ENCODE data around the gene AGBL4.
A peak's percentile ranks its signal among the peaks of the same experiment; 100 is the strongest.

Gene AGBL4

DNA sequence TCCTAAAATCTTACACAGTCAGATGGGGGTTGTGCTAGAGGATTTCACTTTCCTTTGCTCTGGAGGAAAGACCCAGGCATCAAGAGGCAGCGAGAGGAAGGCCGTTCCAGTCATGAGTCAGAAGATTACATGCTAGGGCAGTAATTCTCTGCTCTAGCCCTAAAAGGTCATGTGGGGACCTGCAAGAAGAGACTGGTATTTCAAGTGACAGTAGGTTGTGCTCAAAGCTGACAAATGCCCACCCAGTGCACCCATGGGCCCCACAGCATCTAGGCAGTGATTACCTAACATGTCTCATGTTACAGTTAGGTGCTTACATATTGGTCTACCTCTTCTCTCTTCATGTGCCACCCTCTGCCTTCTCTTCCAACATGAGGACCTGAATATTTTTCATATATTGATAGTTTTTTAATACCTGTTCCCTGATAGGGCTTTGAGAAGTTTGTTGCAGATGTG lies 1147.4 kb downstream of the AGBL4 start:
- no peak for DNase-seq

DNA sequence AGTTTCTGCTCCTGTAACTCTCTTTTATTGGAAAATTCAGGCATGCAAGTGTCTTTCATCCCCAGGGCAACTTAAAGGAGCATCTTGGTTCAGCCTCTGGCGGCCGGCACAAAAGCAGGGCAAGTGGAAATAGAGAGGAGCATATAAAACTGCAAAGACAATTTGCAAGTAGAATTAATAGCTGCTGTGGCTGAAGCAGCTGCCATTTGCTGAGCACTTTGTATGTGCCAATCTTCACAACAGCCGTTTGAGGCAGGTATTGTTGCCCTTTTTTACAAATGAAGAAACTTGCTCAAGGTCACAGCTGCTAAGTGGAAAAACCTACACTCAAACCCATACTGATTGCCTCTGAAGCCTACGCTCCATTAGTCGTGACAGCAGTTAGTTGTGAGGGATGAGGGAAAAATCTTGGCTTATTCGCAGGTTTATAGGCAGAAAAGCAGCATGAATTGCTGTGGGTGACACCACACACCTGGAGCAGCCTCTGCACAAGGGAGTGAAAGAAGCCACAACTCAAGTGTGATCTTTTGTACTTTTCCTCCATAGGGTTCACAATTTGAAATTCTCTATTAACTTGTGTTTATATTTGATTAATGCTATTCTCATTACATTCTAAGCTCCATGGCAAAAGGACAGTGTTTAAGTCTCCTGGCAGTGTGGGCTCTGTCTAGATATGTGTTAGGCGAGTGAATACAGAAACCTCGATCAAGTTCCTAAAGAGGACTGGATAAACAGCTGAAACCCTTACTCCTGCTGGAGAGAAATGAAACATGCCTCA lies 1148.0 kb downstream of the AGBL4 start:
- no peak for DNase-seq

DNA sequence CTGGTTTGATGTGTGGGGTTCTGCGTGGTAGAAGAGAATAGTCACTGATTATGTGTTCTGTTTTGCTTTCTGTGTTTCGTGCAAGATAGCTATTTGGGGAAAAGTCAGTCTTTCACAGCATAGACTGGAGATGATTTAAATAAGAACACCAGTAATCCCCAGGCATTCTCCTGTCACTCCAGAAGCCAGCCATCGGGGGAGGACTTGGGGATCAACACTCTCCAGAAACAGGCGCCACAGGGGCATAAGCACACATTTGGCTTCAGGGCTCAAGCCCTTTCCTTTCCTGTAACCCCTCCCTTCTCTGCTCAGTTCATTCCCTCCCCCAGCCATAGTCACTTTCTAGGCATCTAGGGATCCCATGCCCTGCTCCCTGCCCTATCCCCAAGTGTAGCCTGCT lies 1149.8 kb downstream of the AGBL4 start:
- no peak for DNase-seq

DNA sequence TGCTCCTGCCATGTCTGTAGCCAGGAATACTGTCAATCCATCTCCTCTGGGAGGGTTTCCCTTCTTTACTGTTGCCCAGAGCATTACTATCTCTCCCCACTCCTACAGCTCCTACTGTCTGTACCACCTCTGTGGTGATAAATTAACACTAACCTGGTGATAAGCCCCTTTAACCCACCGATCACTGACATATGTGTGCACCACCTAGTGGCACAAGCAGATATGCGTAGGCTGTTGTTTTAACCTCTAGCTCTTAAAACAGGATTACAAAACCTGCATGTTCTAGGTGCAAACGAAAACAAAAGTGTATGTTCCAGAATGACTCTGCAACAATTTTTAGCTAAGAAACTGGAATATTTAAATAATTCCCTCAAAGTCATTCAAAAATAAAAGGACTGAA lies 1153.2 kb downstream of the AGBL4 start:
- no peak for DNase-seq

DNA sequence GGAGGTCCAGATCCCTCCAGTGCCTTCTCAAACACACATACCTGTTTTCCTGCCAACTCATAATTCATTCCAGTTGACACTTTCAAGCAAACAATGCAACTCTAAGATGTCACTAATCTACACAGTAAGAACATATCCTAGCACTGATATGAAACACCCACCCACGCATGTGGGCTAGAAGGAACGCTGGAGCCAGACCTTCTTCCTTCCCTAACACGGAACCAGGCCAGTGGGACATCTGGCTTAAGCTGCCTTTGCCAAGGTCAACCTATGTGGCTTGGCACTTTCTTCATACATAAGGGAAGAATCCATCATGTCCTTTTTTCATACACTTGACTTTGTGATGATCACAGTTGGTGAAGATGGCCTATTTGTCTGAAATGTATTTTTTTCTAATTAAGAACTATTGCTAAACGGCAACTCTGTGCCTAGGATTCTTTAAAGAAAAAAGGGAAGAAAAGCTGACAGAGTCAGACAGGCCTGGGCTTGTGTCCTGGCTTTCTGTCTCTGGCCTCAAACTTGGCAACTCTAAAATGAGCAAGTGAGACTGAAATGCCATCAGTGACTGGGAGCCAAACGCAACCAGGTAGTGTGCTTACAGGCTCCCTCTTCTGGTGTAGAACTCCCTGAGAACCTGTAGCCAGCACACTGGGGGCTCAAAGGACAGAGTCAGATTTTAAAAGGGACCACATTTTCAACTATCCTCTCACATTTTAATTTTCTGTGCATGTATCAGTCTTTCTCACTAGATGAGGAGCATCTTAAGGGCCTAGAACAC lies 1154.4 kb downstream of the AGBL4 start:
- no peak for DNase-seq

DNA sequence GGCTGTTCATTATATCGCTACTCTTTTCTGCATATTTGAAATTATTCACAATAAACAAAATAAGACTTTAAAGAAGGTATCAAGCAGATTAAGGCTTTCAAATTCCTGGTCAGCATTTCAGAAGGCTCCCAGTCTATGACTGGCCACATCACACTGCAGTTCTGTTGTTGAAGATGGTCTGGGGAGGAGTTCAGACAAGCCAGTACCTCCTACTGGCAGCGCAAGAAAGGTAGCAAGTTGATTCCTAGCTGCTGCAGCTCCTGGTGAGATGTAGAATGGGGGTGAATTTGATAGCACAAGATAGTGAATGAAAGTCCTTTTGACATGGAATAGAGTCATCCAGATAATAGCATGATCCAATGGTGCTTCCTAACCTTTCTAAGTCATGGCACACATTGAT lies 1158.8 kb downstream of the AGBL4 start:
- DNase-seq, result no peak

DNA sequence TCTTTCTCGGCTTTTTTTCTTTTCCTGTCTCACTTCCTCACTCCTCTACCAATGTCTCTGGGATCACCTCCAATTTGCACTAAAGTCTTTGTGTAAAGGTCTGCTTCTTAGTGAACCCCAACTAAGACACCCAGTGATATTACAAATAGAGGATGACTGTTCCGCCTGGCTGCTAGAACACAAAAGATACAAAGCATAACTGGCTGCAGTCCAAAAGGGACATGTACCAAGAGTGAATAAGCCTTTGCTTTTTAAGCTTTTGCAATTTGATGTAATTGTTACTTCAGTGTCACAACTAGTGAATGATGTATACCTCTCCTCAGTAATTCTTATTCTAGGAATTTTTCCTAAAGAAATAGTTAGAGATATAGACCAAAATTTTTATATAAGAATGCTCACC lies 1164.3 kb downstream of the AGBL4 start:
- DNase-seq, result peak; percentile 43

DNA sequence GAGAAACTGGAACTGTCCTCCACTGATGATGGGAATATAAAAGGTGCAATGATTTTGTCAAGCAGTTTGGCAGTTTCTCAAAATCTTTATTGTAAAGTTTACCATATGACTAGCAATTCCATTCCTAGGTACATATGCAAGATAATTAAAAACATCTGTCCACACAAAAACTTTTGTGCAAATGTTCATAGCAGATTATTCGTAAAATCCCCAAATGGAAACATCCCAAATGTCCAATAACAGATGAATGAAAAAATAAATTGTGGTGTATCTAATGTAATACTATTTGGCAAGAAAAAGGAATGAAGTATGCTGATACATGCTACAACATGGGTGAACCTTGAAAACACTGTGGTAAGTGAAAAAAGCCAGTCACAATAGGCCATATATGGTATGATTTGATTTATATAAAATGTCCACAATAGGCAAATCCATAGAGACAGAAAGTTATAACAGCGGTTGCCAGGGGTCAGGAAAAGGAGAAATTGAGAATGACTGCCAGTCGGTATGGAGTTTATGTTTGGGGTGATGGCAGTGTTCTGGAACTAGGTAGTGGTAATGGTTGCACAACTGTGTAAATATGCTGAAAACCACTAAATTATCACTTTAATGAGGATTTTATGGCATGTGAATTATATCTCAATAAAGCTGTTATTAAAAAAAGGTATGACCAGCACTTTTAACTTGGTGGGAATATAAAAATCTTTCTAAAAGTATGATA lies 1165.4 kb downstream of the AGBL4 start:
- DNase-seq, result no peak

DNA sequence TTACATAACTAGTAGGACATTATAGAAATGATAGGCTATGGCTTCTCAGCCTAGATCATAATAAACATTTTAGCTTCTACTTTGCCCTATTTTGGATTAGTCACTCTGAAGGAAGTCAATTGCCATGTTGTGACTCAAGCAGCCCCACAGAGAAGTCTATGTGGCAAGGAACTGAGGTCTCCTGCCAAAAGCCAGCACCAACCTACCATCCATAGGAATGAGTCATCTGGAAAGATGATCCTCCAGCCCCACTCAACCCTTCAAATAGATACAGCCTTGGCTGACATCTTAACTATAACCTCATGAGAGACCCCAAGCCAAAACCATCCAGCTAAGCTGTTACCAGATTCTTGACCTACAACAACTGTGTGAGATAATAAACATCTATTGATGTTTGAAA lies 1170.7 kb downstream of the AGBL4 start:
- DNase-seq, result no peak

DNA sequence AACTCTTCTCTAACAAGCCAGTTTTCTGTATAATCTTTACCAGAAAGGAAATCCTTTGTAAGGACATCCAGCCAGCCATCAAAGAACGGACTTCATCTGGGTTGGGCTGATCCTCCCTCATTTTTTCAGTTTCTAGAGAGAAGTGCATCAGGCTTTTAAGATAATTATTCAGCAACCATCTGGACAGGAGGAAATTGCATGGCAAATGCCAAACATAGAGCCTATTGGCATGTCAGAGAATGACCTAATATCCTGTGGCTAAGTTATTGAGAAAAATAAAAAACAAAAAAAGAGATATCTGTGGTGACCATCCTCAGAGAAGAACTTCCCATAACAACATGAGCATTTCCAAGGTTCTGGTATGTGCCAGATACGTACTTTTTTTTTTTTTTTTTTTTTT lies 1172.1 kb downstream of the AGBL4 start:
- DNase-seq, result no peak

DNA sequence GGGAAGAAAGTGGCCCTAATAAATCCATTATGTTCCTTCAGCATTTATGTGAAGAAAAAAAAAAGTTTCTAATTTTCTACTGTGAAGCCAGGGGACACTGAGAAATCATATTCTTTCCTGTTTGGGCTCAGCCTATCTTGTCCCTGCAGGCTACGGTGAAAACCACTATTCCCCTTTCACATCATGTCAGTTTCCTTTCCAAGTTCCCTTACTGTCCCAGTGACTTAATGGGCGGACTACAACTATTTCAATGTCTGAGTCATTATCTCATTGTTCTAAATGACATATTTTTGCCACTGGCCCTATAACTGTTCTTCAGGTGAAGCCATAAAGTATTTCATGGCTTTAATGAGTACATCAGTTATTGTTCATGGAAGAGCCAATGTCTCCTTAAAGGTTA lies 1175.7 kb downstream of the AGBL4 start:
- DNase-seq, result no peak

DNA sequence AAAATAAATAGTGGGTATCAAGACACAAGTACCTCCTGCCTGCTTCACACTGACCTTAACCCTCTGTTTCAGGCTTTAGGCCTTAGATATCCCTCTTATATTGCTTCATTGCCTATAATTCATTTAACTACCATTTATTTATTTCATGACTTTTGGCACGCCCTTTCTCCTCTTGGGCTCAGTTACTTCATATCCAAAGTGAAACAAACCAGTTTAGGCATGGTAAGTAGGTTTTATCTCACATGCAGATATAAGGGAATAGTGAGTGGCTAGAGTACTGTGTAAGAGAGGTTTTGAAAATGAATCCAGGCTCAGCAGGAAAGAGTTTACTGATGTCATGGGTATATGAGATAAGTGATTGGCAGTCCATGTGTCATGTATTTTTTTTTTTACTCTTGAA lies 1177.3 kb downstream of the AGBL4 start:
- DNase-seq, result no peak

DNA sequence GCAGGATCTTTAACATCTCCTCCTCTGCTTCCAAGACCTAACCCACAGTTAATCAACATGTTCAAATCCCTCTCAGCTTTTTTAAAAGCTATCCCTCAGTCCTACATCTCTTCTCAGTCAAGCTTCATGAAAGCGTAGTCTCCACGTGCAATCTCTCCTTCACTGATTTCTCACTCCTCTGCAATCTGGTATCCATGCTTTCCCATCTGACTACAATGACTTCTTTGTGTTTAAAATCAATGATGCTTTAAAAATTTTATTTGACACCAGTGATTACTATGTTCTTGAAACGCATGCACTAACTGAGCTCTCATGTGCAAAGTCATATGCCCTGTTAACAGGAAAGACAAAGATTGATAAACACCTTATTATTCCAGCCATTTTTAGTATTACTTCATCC lies 1179.6 kb downstream of the AGBL4 start:
- DNase-seq, result no peak

DNA sequence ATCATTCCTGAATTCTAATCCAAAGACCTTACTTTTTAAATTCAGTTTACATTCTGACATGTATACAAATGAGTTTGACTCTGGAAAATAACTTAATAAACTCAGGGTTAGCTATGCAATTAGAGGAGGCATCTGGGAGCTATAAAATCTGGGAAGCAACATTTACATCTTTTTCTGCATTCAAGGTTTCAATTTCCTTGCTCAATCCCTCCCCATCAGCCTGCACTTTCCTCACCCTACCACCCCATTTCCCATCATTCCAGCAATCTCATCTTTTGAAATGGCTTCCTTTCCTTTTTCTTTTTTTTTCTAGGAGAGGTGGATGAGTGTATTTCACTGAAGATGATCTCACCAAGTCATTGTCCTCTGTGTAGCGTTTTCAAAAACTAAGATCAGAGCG lies 1181.8 kb downstream of the AGBL4 start:
- DNase-seq, result no peak

DNA sequence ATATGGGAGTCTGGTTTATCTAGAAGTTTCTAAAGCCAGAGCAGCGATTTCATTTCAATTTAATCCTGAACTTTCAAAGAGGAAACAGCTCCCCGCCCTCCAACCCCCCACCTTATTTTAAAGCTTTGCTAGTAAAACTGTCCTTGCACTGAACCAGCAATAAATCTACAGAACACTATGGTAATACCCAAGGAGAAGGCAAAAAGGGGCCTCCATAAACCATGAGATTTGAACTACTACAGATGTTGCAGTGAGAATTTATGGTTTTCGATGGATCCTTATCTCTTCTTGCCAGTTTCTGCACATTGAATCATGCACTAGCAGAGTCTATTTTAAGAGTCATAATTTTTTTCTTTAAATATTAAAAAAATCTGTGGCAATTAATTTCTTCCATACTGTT lies 1182.3 kb downstream of the AGBL4 start:
- no peak for DNase-seq

DNA sequence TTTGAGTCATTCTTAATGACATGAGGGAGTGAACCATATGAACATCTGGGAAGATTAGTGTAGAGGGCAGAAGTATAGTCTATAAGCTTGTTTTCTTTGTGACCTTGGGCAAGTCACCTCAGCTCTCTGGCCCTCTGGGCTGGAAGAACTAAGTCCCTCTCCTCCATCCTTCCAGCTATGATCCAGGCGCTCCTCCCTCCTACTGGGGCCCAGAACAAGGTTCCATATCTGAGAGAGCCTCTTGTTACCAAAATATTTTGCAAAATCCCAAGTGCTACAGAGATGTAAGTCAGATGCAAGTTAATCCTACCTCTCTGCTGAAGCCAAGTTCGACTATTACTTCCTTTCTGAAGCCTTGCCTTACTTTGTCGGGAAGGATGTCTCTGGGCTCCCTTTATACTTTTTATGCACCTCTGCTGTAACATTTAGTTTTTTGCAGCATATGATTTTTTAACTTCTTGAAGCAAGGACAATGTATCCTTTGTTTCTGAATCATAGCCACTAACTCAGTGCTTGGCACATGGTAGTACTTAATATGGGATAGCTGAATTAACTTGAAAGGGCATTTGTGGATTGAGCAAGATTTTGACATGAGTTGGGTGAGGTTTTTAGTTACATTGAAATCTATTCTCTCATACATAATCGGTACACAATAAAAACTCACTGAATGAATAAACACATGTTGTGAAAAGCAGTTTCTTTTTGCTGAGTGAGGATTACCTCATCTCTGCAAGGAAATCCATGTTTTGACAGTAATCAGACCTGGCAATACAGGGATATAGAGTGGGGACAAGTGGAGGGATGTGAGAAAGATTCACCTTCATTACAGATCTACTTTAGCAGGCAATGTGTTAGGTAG lies 1192.4 kb downstream of the AGBL4 start:
- no peak for DNase-seq

DNA sequence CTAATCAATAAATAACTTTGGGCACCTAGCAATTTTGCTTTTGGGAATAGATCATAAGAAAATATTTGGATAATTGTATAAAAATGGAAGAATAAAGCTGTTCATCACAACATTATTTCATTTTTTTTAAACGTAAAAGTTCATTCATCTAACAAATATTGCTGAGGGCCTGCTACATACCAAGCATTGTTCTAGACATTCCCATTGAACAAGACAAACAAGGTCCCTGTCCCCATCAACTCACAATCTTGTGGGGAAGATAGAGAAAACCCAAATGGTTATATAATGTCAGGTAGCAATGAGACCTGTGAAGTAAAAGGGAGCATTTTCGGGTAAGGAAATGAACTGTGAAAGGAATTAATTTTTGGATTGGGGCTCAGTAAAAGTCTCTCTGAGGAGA lies 1193.0 kb downstream of the AGBL4 start:
- DNase-seq, result no peak

DNA sequence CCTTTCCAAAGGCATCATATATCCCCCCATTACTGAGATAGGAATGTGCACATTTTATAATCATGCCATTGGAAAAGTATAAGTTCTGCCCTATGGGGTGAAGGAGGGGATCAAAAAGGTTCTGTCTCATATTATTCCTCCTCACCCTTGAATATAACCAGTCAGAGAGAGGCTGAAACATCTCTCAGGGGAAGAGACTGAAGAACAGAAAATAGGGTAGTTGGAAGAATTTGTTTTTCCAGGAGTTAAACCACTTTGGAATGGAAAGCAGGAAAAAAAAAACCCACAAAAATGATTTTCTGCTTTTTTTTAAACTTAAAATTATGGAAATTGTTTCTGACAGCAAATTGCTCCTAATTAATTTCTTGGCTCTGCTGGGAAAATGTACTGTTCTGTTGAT lies 1194.3 kb downstream of the AGBL4 start:
- no peak for DNase-seq

DNA sequence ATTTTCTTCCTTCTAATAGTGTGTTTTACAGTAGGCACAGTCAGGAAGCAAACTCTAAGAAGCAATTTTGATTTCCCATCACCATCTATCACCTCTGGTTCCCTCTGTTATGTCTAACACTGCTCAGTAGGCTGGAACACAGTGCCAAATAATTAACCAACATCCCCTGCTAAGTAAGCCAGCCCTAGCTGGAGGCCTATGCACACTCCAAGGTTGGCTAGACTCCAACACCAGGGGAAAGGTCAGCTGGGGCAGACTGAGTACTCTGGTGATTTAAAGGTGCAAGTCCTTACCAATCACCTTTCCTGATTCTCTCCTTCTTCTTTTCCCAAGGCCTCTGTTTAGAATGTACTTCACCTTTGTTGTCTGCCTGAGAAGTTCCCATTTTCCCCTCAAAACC lies 1200.6 kb downstream of the AGBL4 start:
- peak; percentile 65 for DNase-seq

DNA sequence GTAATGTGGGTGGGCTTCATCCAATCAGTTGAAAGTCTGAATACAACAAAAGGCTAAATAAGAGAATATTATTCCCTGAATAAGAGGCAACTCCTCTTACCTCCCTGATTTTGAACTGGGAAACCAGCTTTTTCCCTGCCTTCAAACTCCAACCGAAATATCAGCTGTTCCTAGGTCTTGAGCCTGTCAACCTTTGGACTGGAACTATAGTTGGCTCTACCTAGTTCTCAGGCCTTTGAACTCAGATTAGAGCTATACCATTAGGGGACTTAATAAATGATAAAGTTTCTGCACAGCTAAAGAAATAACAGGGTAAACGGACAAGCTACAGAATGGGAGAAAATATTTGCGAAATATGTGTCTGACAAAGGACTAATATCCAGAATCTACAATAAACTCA lies 1203.3 kb downstream of the AGBL4 start:
- no peak for DNase-seq

DNA sequence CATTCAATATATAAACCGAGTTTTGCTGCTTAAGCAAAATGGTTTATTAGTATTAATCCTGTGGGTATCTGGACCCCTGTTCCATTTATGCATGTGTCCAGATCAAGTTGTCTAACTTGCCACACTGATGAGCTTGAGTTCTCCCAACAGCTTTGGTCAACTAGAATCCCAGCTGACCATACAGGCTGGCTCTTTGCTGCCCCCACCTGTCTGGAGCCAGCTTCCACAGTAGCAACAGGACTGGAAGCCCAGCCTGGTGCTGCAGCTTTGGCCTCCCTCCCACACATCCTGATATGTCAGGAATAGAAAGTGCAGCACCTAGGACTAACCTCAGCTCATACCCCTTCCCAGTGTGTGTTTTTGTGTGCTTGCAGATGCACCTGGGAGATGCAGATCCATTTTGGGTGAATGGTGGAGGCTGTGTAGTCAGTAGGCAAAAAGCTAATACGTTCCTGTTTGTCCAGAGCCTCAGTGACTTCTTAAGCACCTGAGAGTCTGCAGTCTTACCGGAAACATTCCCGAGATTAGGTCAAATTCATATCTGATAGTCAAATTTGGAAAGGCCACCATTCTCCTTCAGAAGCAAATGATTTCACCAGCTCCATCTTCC lies 1206.1 kb downstream of the AGBL4 start:
- peak; percentile 64 for DNase-seq

DNA sequence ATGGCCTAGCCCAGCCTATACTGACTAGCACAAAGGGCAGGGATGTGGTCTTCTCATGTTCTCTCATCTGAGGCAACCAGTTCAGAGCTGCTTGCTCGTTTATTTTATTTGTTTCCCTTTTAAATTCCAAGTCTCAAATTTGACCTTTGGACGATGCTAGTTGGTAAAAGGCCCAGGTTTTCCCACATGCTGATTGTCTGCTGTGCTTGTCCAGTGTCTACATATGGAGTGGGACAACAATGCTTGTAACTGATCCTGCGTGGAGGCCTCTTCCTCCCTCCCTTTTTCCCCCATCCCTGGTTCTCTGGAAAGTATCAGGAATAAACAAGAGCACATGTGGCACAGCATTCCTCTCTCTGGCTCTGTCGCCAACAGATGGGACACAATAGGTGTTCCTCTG lies 1213.0 kb downstream of the AGBL4 start:
- DNase-seq, result no peak
